Fibroblast of skin of left biceps (primary cell): ENCODE data around the gene TRA2B.

Experiments used
- DNase-seq, 2 experiments: peaks; one replicate each; pipeline ENCODE4 v3.0.0-alpha.2; 2013; ENCODE audit warnings: low read depth in 2 of 2

The TRA2B gene

DNA sequence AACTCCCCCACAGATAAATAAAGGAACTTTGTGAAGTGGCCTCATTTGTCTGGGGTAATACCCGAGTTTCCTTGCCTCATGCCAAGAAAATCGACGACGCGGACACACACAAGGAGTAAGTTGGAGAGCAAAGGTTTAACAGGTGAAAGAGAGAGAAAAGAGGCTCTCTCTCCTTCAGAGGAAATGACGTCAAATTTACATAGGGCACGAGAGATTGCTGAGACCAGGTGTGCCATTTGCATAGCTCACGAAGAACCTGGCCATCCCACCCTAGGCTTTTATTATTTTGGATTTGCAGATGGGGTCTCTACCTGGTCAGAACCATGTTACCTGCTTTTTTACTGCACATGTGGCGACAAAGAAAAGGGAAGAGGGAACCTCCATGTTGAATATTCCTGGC, 63.7 kb downstream of the TRA2B start:
- no peak for DNase-seq

DNA sequence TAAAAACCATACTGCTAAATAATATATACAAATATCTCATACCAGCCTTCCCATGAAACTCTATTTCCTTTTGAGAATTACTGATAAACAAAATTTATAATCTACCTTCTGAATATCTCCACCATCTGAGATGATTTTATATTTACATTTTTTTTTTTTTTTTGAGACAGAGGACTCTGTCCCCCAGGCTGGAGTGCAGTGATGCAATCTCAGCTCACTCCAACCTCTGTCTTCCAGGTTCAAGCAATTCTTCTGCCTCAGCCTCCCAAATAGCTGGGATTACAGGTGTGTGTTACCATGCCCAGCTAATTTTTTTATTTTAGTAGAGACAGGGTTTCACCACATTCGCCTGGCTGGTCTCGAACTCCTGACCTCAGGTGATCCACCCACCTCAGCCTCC, 70.2 kb downstream of the TRA2B start:
- DNase-seq, result no peak

GRCh38 chr3:185866995-185867394, 70.8 kb downstream of the TRA2B start:
- no peak for DNase-seq

- no peak for DNase-seq
Observed at GRCh38 chr3:185866555-185866954, 71.3 kb downstream of the TRA2B start.
